HCT116 (cell line): ENCODE results near the gene CCL18. TPM values are rescaled to one million over a fixed set of nuclear protein-coding genes. Genes with fewer than 3 reads are reported as not detected.
"Not testable (repeated sequence)": the region's sequence is repeated elsewhere in the genome, so short reads cannot be mapped to it uniquely, and the experiment has no call there.

Source experiments
- ATAC-seq: fragments of 200-7000 bp; cut with Tn5 transposase; 2 replicates; pipeline ENCODE4 v1.9.1; 2020; ENCODE audit warnings: mild to moderate bottlenecking, moderate library complexity
- BruUV-seq: library from RNA; stranded (reverse); fragments of 400-500 nt; replicated peaks from 2 replicates; lab custom pipeline; 2021; lab: Mats Ljungman, UMichigan
- CTCF ChIA-PET: fragments of 300-600 bp; sonication (Branson Sonifier 250); formaldehyde crosslinking; loops from one replicate; lab custom pipeline; 2021; ENCODE audit warnings: antibody characterized with exemption; lab: Charles Lee
- POLR2A ChIA-PET: fragments of 300-600, 350-600 bp; sonication (Branson Sonifier 250); formaldehyde crosslinking; loops from one replicate; lab custom pipeline; 2021; ENCODE audit warnings: antibody characterized with exemption; lab: Charles Lee
- RAD21 ChIA-PET, 2 experiments: fragments of 300-600 bp; sonication (Branson Sonifier 250); formaldehyde crosslinking; loops; one replicate each; lab custom pipeline; 2023; ENCODE audit warnings: low total read pairs in 2 of 2; ENCODE audit not compliant: uncharacterized antibody in 2 of 2, unreplicated experiment in 2 of 2, low non-redundant PET in 1 of 2; lab: Charles Lee
- DNase-seq: peaks from one replicate; pipeline ENCODE4 v3.0.0-alpha.2; 2010; ENCODE audit warnings: low read depth, low spot score
- H2AFZ ChIP-seq: fragments of 200-600 bp; shearing (Covaris generic), sonication (generic); 2 replicates; pipeline ENCODE4 v1.6.1; 2017; ENCODE audit warnings: low read depth, mixed run types, mixed read lengths, antibody characterized with exemption, low read length; ENCODE audit not compliant: poor library complexity, severe bottlenecking
- H3K27ac ChIP-seq: 2 replicates; pipeline ENCODE4 v1.5.1; 2012; ENCODE audit warnings: low read depth, low read length
- H3K27me3 ChIP-seq: fragments of 200-600 bp; sonication (generic); 2 replicates; pipeline ENCODE4 v1.6.1; 2016; ENCODE audit warnings: mixed run types, low read length, mixed read lengths; ENCODE audit not compliant: insufficient read depth
- H3K36me3 ChIP-seq, 2 experiments: fragments of 200-500 bp in 1 of 2; fragments of 200-600 bp in 1 of 2; sonication (Bioruptor generic) in 1 of 2; sonication (generic) in 1 of 2; 2 replicates each; pipeline versions ENCODE4 v1.5.1 to v1.6.1; 2014 to 2016; ENCODE audit warnings: low read length in 2 of 2, inconsistent platforms in 1 of 2, mixed read lengths in 1 of 2, mixed run types in 1 of 2; ENCODE audit not compliant: insufficient read depth in 2 of 2, control insufficient read depth in 1 of 2
- H3K4me1 ChIP-seq, 2 experiments: fragments of 200-600 bp in 1 of 2; sonication (generic) in 1 of 2; 2 replicates each; pipeline versions ENCODE4 v1.5.1 to v1.6.1; 2012 to 2017; ENCODE audit warnings: low read length in 2 of 2, inconsistent platforms in 1 of 2, mild to moderate bottlenecking in 1 of 2, mixed read lengths in 1 of 2, mixed run types in 1 of 2, moderate library complexity in 1 of 2; ENCODE audit not compliant: insufficient read depth in 2 of 2, control insufficient read depth in 1 of 2
- H3K4me2 ChIP-seq: fragments of 200-600 bp; sonication (generic); 2 replicates; pipeline ENCODE4 v1.6.1; 2017; ENCODE audit warnings: mixed run types, low read length, mixed read lengths
- H3K4me3 ChIP-seq, 2 experiments: fragments of 200-600 bp in 1 of 2; sonication (generic) in 1 of 2; replicated peaks in 1 of 2; 2 replicates each; pipeline ENCODE4 v1.5.1; 2011 to 2016; ENCODE audit warnings: low read length in 2 of 2, control low read depth in 1 of 2, low read depth in 1 of 2, mild to moderate bottlenecking in 1 of 2, mixed read lengths in 1 of 2, mixed run types in 1 of 2
- H3K79me2 ChIP-seq: fragments of 200-600 bp; sonication (generic); 2 replicates; pipeline ENCODE4 v1.6.1; 2017; ENCODE audit warnings: mild to moderate bottlenecking, mixed run types, low read length, moderate library complexity, mixed read lengths; ENCODE audit not compliant: insufficient read depth
- H3K9ac ChIP-seq: fragments of 200-600 bp; sonication (generic); 2 replicates; pipeline ENCODE4 v1.6.1; 2016; ENCODE audit warnings: low read length, mixed read lengths
- H3K9me2 ChIP-seq: fragments of 200-600 bp; sonication (generic), shearing (Covaris generic); 2 replicates; pipeline ENCODE4 v1.6.1; 2017; ENCODE audit warnings: mixed run types, mild to moderate bottlenecking, moderate library complexity; ENCODE audit not compliant: insufficient read depth
- H3K9me3 ChIP-seq, 2 experiments: fragments of 200-500 bp in 1 of 2; fragments of 200-600 bp in 1 of 2; sonication (Bioruptor generic) in 1 of 2; sonication (generic) in 1 of 2; 2 replicates each; pipeline ENCODE4 v1.6.1; 2014 to 2017; ENCODE audit warnings: low read length in 2 of 2, mixed read lengths in 2 of 2, inconsistent platforms in 1 of 2, low read depth in 1 of 2, mild to moderate bottlenecking in 1 of 2, mixed run types in 1 of 2, moderate library complexity in 1 of 2; ENCODE audit not compliant: control insufficient read depth in 1 of 2, insufficient read depth in 1 of 2
- H4K20me1 ChIP-seq: fragments of 200-600 bp; sonication (generic), shearing (Covaris generic); 2 replicates; pipeline ENCODE4 v1.6.1; 2017; ENCODE audit warnings: mixed run types, mild to moderate bottlenecking, moderate library complexity; ENCODE audit not compliant: insufficient read depth
- ATF3 ChIP-seq: IDR thresholded peaks from 2 replicates; pipeline ENCODE4 v1.6.1; 2012
- CBX3 ChIP-seq: IDR thresholded peaks from 2 replicates; pipeline ENCODE4 v1.6.1; 2012; ENCODE audit warnings: low read depth
- CTCF ChIP-seq, 3 experiments: fragments of 200-600 bp in 1 of 3; sonication (generic) in 1 of 3; IDR thresholded peaks in 2 of 3; conservative IDR thresholded peaks in 1 of 3; 2 replicates each; pipeline ENCODE4 v1.5.1; 2012 to 2017; ENCODE audit warnings: low read depth in 2 of 3, low read length in 2 of 3, antibody characterized with exemption in 1 of 3, borderline replicate concordance in 1 of 3, control low read depth in 1 of 3, mild to moderate bottlenecking in 1 of 3, mixed read lengths in 1 of 3, mixed run types in 1 of 3, moderate library complexity in 1 of 3; ENCODE audit not compliant: insufficient read depth in 1 of 3
- POLR2A ChIP-seq: IDR thresholded peaks from 2 replicates; pipeline ENCODE4 v1.7.0; 2011; ENCODE audit warnings: borderline replicate concordance; ENCODE audit not compliant: insufficient read depth, insufficient read length; ENCODE audit errors: extremely low read depth
- YY1 ChIP-seq: IDR thresholded peaks from 2 replicates; pipeline ENCODE4 v1.6.1; 2011; ENCODE audit warnings: low read length, low read depth, moderate library complexity, mild to moderate bottlenecking; ENCODE audit not compliant: insufficient replicate concordance; ENCODE audit errors: extremely low read depth
- ZNF274 ChIP-seq: fragments of 200-500 bp; sonication (Bioruptor generic); IDR thresholded peaks from 2 replicates; pipeline ENCODE4 v1.6.1; 2014; ENCODE audit warnings: mild to moderate bottlenecking, low read depth, low read length, inconsistent platforms
- intact Hi-C: fragments of 100-400 bp; cut with micrococcal nuclease; formaldehyde crosslinking; loops from 2 replicates; pipeline ENCODE4 v1.10.0; 2022
- total RNA-seq: library from RNA; stranded (reverse); gene quantifications from one replicate; pipeline ENCODE4 v1.2.1, GENCODE V29; 2021; ENCODE audit not compliant: unreplicated experiment

The CCL18 gene
- total RNA-seq, 1 experiment from 2014 or later: not detected

- H3K4me3 ChIP-seq, H3K9me3 ChIP-seq, DNase-seq, ATAC-seq, H3K36me3 ChIP-seq, H3K27me3 ChIP-seq, H3K9me2 ChIP-seq, H3K79me2 ChIP-seq, H3K4me1 ChIP-seq, H4K20me1 ChIP-seq, POLR2A ChIA-PET, H2AFZ ChIP-seq, H3K4me2 ChIP-seq, RAD21 ChIA-PET, H3K27ac ChIP-seq, H3K9ac ChIP-seq, intact Hi-C loops, BruUV-seq: not testable (repeated sequence)
- CTCF ChIA-PET: interaction anchor here (1.3 kb wide), 1 partner anchor 66 kb away, joined by 3 read pairs; no protein-coding TSS in a partner anchor
Observed at GRCh38 chr17:36082482-36083120, 18.5 kb downstream of the CCL18 start.

- H3K9ac ChIP-seq, intact Hi-C loops, H3K9me3 ChIP-seq, H2AFZ ChIP-seq, RAD21 ChIA-PET, H3K79me2 ChIP-seq, H3K27me3 ChIP-seq, H3K27ac ChIP-seq, BruUV-seq, ATAC-seq, CTCF ChIA-PET, H3K4me2 ChIP-seq, H3K36me3 ChIP-seq, H3K4me3 ChIP-seq, H3K9me2 ChIP-seq, H4K20me1 ChIP-seq, POLR2A ChIA-PET, H3K4me1 ChIP-seq, DNase-seq: not testable (repeated sequence)
Observed at GRCh38 chr17:36083691-36084090, 19.6 kb downstream of the CCL18 start.

GRCh38 chr17:36085765-36086164 lies 21.7 kb downstream of the CCL18 start:
- BruUV-seq: no TSS peak
- no peaks in the 10 kb centered on the region for H3K36me3 ChIP-seq
- H2AFZ ChIP-seq: no peak overlapping the region
- H3K9ac ChIP-seq: no peak overlapping the region
- H3K4me1 ChIP-seq: no peaks in the 10 kb centered on the region
- ChIA-PET CTCF (interaction anchor here (1.3 kb wide), 1 partner anchor 13 kb away, joined by 4 read pairs; no protein-coding TSS in a partner anchor), RAD21 (no interaction called here), POLR2A (no interaction called here)
- intact Hi-C loops: no loop called here
- H3K27me3 ChIP-seq: 0 out of 2 replicates have a peak, but pooled peaks cover 5% of the 10 kb centered on the region
- H3K4me3 ChIP-seq: no peak overlapping the region
- DNase-seq (no peak), ATAC-seq (no peak)
- H3K4me2 ChIP-seq: no peak overlapping the region
- H3K9me3 ChIP-seq: no peaks in the 10 kb centered on the region
- no peaks in the 10 kb centered on the region for H3K9me2 ChIP-seq
- no peaks in the 10 kb centered on the region for H4K20me1 ChIP-seq
- H3K27ac ChIP-seq: no peak overlapping the region
- no peaks in the 10 kb centered on the region for H3K79me2 ChIP-seq
- TF ChIP-seq ZNF274 (no peak), CBX3 (no peak), CTCF (IDR thresholded peaks at IDR 0.05 in 2 of 3, conservative IDR thresholded peaks at IDR 0.05 in 1 of 3; ENCODE audit: borderline replicate concordance in 1 of 3, insufficient read depth in 1 of 3, low read depth in 2 of 3, low read length in 2 of 3) (no peak), ATF3 (no peak), YY1 (no peak), POLR2A (no peak)
